NCI-H345 treated with DMSO at 0.1 percent for 48 hours (cell line): Measurements from ENCODE around the gene CASP8AP2.
"Not testable (repeated sequence)": the region's sequence is repeated elsewhere in the genome, so short reads cannot be mapped to it uniquely, and the experiment has no call there.

Experiments
- DNase-seq: peaks from one replicate; lab custom pipeline; 2025; ENCODE audit not compliant: unreplicated experiment; lab: John Stamatoyannopoulos, UW

Gene CASP8AP2

GRCh38 chr6:89829472-89830169, at the start of gene CASP8AP2:
Gene CASP8AP2 (plus strand): TSS chr6:89829880.
- DNase-seq: peak; percentile 98

GRCh38 chr6:89781070-89782034, 48.3 kb upstream of the CASP8AP2 start:
- no peak for DNase-seq

DNA sequence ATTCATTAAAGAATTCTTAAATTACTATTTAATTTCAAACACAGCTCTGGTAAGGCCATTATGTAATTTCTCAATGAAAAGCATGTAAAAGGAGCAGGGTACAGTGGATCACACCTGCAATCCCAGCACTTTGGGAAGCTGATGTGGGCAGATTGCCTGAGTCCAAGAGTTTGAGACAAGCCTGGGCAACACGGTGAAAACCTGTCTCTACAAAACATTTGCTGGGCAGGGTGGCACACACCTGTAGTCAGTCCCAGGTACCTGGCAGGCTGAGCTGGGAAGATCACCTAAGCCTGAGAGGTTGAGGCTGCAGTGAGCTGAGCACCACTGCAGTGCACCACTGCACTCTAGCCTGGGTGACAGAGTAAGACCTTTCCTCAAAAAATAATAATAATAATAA, 47.5 kb upstream of the CASP8AP2 start:
- DNase-seq: no peak

DNA sequence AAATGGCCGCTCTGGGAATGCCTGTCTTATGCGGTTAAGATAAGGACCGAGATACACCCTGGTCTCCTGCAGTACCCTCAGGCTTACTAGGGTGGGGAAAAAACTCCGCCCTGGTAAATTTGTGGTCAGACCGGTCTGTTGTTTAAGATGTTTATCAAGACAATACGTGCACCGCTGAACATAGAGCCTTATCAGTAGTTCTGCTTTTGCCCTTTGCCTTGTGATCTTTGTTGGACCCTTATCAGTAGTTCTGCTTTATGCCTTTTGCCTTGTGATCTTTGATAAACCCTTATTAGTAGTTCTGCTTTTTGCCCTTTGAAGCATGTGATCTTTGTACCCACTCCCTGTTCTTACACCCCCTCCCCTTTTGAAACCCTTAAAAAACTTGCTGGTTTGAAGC, 46.4 kb upstream of the CASP8AP2 start:
- DNase-seq: not testable (repeated sequence)

DNA sequence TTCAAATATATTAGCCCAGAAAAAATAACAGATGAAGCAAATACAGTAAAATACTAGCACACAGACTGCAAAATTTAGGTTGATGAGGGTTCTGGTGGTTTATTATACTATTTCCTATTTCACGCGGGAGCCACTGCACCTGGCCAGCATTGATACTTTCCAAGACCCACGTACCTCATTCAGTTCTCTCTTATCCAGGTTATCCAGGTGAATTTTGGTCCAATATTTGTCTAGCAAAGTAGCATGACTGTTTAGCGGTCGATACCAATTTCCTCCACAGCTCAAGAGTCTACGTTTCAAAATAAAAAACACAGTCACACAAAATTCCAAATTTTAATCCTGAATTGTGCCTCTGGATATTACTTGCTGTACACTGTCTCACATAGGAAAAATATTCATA, 44.8 kb upstream of the CASP8AP2 start:
- no peak for DNase-seq

DNA sequence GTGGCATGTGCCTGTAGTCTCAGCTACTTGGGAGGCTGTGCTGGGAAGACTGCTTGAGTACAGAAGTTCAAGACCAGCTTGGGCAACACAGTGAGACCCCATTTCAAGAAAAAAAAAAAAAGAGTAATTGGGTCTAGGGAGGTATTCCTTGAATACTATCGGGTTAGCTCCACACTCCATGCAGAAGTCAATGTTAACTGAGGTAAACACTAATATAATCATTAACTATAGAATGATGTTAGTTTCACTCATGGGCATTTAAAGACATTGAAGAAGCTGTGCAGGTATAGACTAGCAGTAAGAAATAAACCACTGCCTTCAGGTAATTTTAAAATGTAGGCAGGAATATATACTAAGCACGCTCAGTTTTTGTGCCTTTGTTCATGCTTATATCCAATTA, 42.7 kb upstream of the CASP8AP2 start:
- DNase-seq: no peak

DNA sequence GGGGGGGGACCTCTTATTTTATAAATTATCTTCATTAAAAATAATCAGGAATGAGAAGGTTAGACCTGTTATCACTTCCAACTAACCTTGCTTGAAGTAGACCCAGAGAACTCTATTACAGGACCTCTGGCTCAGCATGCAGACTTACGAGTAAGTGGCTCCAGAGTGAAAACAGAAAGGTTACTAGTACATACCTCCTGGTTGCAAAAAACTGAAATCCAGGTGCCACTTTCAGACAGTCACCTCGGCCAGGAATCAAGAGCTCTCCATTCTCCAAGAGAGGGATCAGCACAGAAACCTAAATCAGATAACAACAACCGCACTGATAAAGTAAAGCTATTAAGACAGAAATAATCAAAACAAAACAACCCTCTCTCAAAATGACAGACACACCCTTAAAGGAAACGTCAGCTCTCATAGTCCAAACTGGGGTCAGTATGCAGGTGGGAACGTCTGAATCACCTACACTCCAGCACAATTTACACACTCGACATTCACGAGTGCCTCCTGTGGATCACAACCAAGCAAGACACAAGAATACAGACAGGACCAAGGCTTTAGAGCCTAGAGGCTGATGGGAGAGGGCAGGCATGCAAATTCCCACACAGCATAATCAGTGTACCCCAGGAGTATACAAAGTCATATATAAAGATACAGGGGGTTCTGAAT, 41.9 kb upstream of the CASP8AP2 start:
- no peak for DNase-seq

- no peak for DNase-seq
Observed at GRCh38 chr6:89789980-89790379, 39.7 kb upstream of the CASP8AP2 start.

GRCh38 chr6:89790403-89790802, 39.3 kb upstream of the CASP8AP2 start:
- DNase-seq: no peak

GRCh38 chr6:89792881-89793280, 36.8 kb upstream of the CASP8AP2 start:
- DNase-seq: no peak

DNA sequence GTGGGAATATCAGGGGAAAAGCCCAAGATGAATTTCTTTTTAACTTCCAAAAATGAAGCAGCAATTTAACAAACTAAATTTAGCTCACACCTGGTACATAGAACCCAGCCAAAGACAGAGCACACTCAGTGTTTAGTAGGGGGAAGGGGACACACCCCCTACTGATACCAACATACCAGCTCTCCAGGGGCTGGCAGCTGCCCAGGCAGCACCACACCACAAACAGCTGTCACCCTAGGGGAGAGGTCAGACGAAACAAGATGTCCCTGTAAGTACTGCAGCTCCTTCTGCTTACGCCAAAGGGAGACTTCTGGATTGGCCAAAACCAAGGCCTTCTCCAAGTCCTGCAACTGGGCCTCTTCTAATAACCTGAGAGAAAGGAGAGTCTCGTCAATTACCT, 36.1 kb upstream of the CASP8AP2 start:
- DNase-seq: no peak

DNA sequence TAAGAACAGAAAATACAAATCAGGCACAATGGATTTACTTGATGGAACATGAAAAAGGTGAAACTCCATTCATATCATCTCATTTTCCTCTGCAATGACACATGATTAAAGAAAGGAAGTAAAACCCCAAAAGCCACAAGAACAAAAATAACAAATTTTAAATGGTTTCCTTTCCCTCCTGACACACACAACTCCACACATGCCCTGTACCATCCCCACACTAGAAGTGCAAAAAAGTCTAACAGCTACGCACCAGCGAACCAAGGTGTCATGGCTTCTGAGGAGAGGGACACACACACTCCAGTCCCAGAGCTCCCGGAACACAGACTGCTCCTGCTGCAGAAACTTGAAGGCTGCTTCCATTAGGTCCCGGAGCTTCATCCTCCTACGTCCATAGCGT, 35.4 kb upstream of the CASP8AP2 start:
- DNase-seq: no peak

DNA sequence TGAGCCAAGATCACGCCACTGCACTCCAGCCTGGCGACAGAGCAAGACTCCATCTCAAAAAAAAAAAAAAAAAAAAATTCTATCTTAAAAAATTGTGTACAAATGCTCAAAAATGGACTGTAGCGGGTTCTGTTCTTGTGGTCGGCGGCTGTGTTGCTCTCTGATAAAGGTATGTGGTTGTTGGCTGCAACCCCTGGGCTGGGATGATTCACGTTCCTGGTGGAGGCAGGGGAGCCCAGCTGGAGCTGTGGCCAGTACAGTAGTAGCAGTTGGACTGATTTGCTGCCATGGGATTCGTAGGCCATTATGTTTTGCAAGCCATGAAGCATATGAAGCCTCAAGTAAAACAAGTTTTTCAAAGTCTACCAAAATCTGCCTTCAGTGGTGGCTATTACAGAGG, 32.4 kb upstream of the CASP8AP2 start:
- DNase-seq: no peak

DNA sequence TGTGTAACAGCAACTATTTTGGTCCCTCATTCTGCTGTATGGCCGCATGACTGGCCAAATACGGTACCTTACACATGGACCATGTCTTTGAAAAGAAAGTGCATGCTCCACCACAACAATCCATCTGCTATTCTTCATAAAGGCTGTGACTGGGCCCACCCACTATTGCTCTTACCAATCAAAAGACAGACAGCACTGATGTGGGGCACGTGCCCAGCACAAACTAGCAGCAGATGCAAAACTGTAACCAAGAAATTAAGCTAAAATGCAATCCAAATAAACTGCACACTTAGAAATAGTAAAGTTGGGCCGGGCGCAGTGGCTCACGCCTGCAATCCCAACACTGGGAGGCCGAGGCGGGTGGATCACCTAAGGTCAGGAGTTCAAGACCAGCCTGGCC, 30.6 kb upstream of the CASP8AP2 start:
- no peak for DNase-seq

DNA sequence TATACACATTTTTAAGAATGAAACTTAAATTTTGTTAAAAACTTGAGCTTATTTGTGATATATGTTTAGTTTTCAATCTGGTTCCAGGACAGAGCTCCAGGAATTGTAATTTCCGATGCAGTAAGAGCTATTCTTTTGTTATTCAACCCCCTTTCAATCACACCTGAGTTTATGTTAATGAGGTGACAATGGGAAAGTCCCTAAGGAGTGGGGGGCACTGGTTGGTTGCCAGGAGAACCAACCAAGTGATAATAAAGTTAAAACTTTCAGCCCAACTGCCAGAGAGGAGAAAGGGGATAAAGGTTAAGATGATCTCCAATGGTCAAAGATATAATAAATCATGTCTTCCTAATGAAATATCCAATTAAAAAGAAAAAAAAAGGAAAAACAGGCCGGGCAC, 29.9 kb upstream of the CASP8AP2 start:
- DNase-seq: no peak

GRCh38 chr6:89803271-89803670, 26.4 kb upstream of the CASP8AP2 start:
- DNase-seq: no peak

DNA sequence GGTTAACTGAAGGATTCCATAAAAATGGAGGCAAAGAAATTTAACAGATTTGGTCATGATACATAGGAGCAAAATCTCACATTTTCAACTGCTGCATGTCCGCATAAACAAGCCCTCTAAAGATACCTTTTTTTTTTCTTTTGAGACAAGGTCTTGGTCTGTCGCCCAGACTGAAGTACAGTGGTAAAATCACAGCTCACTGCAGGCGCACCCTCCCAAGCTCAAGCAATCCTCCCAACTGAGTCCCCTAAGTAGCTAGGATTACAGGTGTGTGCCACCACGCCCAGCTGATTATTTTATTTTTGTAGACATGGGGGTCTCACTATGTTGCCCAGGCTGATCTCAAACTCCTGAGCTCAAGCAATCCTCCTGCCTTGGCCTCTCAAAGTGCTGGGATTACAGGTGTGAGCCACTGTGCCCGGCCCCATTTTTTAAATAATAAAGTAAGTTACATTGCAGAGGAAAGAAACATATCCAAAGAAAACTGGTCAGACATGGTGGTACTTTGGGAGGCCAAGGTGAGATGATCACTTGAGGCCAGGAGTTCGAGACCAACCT, 23.8 kb upstream of the CASP8AP2 start:
- no peak for DNase-seq

DNA sequence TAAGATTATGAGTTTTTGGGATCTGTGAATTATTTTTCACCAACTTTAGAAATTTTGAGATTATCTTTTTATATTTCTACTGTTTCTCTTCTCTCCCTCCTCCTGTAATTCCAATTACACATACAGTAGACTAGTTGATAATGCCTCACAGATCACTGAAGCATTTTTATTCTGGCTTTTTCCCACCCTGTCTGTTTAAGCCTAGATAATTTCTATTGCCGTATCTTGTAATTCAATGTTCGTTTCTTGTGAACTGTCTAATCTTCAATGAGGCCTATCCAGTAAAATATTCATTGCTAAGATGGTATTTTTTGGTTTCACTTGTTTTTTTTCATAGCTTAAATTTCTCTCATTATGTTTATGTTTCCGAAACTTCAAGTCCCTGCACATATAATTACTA, 22.1 kb upstream of the CASP8AP2 start:
- DNase-seq: no peak

- not testable (repeated sequence) for DNase-seq
Observed at GRCh38 chr6:89813422-89813821, 16.3 kb upstream of the CASP8AP2 start.

- no peak for DNase-seq
Observed at GRCh38 chr6:89817481-89817880, 12.2 kb upstream of the CASP8AP2 start.

DNA sequence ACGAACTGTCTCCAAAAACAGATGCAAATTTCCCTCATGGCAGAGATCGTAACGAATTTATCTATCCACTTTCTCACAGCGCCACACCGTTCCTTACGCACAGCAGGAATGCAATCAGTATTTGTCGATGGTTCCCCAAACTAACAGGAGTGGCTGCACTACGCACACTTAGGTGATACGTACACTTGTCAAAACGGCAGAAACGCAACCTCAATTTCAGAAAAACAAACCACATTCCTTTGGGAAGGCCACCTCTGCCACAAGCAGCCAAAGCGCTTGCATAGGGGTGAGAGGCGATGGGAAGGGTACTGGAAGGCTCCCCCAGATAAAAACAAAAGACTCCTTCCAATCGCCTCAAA, 10.7 kb upstream of the CASP8AP2 start:
- DNase-seq: no peak
